ENCODE results near the gene LASP1NB.
A peak's percentile ranks its signal among the peaks of the same experiment; 100 is the strongest.
"Not testable (repeated sequence)": the region's sequence is repeated elsewhere in the genome, so short reads cannot be mapped to it uniquely, and the experiment has no call there.

LASP1NB gene

DNA sequence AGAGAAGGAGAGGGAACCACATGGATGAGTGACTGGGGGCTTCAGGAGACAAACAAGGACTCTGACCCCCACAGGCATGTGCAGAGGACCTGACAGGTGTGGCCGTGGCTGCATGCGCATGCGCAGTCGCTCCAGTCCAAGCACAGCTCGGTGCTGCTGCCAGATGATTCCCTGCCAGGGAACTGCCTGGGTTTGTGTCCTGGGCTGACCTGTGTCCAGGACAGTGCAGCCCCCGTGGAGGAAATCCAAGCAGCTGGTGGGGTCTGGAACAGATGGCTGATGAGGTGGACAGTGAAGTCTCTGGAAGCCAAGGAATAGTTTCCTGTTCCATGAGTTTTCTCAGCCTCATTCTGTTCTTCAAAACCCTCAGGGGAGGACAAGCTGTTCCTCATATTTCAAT is 28.2 kb upstream of the LASP1NB start:
- no peak for ATAC-seq

DNA sequence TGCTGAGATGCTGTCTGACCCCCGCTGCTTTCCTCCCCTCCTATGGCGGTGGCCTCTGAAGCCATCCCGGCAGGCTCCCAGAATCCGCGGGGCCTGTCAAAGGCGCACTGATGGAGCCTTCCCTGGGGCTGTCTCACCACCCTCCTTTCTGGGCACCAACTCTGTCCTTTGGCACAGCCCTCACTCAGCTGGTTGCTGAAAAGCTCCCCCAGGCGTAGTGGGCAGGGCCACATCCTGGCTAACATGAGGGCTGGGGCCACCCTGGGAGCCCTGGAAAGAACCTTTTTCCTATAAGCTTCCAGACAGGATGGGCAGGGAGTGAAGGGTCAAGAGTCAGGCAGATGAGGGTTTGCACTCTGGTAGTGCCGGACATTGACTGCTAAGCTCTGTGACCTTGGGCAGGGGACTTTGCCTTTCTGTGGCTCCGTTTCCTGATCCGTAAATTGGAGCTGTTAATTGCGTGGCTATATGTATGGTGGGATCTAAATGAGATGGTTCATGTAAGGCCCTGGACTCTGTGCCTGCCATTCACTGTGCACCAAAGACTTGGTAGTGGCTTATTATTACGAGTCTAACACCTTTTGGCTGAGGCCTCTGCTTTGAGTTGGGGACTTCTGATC is 27.6 kb upstream of the LASP1NB start:
- no peak for ATAC-seq

DNA sequence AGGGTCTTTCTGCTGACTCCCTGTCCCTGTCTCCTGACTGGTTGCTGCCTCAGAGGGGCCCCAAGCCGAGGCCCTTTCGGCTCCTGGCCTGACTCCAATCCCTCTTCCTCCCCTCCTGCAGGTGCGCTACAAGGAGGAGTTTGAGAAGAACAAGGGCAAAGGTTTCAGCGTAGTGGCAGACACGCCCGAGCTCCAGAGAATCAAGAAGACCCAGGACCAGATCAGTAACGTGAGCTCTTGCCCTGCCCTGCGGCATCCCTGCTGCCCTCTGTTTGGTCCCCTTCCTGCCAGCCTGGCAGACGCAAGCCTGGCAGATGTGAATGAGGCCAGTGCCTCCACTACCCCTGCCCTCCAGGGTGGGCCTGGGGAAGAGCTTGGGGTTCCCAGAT is 27.1 kb upstream of the LASP1NB start:
- ATAC-seq = peak; percentile 14 to 19

DNA sequence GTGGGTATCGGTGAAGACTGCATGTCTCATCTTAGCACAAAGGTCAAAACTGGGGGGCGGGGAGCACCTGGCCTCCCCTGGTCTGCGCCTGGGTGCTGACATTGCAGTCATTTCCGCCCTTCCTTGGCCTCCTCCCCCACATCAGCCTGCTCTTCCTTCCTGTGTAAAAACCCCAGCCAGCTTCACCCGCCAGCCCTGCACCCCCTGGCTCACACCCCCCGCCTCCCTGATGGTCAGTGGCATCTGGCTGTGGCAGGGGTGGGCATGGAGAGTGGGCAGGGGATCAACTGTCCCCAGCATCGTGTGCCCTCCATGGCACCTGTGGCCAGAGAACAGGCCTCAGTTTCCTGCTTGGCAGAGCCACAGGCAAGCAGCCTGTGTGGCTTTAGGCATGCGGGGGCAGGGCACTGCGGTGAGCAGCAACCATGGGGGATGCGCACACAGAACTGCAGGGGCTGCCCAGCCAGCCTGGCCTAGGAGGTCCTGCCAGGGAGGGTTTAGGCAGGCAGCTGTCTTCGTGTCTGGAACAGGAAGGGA is 26.5 kb upstream of the LASP1NB start:
- peak; percentile 94 to 96 for ATAC-seq

DNA sequence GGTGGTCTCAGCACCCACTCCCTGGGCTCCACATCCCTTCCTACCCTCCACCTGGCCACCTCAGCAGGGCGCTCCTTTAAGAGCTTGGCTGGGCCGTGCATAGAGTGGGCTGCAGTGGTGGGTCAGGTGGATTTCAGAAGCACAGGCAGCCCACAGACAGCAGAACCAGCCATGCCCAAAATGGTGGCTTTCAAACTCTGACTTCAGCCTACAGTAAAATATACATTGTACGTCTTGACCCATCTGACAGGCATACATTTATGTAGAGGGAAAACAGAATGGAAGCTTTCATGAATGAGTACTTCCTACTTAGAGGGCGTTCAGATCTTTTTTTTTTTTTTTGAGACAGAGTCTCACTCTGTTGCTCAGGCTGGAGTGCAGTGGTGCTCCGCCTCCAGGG is 26.0 kb upstream of the LASP1NB start:
- no peak for ATAC-seq

DNA sequence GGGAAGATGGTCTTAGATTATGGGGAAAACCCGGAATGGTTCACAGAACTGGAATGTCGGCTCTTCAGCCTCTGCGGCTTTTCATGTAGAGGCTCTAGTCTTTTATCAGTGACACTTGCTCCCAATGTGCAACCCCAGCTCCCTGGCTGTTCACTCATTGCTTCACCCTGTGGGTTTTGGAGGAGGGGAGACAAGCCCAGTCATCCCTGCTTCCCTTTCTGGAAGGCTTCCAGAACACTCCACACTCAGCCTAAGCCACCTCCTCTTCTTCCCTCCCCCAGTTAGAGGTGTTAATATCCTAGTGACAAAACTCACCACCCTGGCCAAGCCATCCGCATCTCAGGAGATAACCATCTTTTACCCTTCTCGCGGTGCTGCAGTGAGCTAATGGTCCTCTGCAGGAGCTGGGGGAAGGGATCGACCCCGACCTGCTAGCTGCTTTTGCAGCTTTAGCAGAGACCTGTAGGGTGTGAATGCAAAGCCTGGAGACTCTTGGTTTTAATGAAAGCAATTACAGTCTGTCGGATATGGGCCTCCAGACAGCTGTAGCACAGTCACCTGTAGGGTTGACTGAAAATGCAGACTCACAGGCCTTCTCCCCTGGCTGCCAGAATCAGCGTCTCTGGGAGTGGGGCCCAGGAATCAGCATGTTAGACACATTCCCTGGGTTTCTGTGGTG is 24.3 kb upstream of the LASP1NB start:
- no peak for ATAC-seq

DNA sequence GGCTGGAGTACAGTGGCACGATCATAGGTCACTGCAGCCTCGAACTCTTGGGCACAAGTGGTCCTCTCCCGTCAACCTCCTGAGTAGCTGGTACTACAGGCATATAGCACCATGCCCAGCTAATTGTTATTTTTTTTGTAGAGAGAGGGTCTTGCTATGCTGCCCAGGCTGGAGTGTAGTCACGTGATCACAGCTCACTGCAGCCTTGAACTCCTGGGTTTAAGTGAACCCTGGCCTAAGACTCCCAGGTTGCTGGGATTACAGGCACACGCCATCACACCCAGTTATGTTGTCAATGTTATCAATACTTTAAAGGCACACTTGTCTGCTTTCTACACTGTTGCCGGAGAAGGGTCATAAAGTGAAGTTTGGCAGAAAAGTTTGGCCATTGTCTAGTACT is 22.0 kb upstream of the LASP1NB start:
- ATAC-seq = no peak

DNA sequence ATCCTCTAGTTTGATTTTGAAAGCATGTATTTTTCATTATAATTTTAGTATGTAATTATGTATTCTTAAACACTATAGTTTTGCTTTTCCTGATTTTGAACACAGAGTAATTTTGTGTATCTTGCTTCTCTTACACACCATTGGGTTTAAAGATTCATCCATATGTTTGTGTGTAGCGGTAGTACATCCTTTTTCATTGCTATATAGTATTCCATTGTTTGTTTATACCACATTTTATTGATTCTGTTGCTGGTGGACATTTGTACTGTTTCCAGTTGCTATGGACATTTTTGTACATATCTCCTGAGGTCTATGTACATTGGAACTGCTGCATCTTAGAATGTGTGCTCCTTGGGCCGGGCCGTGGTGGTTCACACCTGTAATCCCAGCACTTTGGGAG is 20.5 kb upstream of the LASP1NB start:
- ATAC-seq = no peak

DNA sequence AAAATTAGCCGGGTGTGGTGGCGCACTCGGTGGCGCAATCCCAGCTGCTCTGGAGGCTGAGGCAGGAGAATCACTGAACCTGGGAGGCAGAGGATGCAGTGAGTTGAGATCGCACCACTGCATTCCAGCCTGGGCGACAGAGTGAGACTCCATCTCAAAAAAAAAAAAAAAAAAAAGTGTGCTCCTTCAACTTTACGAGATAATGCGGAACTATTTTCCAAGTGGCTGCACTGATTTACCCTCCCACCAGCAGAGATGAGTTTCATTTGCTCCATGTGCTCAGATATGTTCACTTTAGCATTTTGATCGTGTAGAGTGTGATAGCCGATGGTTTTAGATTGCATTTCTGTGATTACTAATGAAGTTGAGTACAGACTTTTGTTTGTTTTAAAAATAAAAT is 20.0 kb upstream of the LASP1NB start:
- ATAC-seq = no peak

DNA sequence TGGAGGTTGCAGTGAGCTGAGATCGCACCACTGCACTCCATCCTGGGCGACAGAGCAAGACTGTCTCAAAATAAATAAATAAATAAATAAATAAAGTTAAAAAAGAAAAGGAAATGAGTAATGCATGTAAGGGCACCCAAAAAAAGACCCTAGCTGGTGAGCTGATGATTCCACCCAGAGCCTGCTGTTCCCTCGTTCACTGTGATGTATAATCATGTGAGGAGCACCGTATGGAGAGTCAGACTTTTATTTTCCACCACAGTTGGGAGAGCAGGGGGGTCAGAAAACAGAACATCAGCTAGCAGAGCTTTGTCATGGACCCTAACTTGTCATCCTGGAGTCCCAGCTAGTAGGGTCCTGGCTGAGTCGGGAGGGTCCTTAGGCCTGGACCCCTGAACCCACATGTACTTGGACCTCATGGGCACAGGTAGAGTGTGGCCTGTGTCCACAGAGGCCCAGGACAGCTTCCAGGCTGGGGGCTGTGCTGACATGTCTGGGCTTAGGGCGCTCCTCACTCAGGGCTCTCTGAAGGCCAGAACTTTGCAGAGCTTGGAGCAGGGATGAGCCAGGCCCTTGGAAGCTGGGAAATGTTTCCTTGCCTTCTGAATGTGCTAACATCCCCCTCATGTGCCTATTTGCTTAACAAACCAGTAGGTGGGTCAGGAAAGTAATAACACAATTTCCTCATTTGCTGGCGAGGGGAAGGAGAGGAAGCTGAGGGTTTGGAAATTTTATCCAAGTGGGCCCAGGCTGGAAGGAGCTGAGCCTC is 18.8 kb upstream of the LASP1NB start:
- ATAC-seq = no peak

DNA sequence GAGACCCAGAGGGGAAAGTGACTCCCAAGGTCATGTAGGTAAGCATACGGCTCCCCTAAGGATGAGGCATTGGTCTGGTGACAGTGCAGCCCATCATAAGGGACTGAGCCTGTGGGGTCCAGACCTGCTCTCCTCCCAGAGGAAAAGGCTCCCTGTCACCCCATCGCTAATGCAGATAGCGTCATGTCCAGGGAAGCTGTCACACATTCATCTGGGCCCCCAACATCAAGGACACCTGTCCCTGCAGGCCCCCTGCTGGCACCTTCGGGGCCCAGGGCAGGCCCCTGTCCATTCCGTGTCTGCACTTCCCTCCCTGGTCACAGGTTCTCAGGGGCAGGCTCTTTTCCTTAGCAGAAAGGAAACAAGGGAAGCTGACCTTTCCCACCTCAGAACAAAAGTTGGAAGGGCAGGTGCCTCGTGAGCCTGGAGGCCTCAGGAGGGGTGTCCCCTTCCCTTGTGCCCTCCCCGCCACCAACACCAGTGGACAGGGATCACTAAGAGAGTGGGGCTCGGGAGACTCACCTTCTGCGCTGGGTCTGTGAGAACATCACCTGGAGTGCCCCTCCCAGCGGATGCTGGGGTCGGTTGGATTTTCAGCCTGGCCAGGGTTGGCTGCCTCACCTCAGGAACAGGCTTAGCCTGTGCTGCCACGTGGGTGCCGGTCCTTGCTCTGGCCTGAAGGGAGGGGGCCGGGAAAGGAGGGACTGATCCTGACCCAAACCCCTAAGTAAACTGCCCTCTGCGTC is 17.3 kb upstream of the LASP1NB start:
- ATAC-seq = no peak

DNA sequence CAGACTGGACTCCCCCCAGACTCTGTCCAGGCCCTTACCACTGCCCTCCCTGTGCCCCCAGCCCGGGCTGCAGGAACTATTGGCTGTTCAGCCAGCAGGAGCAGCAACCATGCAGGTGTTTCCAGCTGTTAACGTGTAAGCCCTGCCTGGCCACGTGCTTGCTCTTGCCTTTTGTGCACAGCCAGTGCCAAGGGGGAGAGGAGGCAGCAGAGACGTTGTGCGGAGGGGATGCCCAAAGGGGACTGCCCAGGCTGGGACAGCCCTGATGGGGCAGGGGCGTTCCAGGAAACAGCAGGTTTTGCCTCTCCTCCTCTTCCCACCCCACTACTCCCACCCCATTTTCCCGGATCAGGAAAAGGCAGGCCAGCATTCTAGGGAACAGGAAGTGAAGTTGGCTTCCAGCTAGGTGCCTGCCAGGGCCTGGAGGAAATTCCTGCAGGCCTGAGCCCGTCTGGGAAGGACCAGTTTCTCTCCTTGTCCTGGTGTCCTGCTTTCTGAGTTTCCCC is 16.7 kb upstream of the LASP1NB start:
- peak; percentile 21 to 53 for ATAC-seq

DNA sequence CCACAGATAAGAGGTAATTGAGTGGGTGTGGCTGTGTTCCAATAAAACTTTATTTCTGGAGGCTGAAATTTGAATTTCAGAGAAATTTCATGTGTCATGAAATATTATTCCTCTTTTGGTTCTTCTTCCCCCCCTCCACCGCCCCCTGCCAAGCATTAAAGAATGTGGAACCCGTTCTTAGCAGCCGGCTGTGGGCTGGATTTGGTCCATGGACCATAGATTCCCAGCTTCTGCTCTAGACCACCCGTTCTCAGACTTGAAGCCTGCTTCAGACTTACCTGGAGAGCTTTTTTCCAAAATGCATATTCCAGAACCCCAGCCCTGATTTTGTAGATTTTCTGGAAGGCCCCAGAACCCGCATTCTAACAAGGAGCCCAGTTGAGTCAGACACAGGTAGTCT is 15.1 kb upstream of the LASP1NB start:
- no peak for ATAC-seq

DNA sequence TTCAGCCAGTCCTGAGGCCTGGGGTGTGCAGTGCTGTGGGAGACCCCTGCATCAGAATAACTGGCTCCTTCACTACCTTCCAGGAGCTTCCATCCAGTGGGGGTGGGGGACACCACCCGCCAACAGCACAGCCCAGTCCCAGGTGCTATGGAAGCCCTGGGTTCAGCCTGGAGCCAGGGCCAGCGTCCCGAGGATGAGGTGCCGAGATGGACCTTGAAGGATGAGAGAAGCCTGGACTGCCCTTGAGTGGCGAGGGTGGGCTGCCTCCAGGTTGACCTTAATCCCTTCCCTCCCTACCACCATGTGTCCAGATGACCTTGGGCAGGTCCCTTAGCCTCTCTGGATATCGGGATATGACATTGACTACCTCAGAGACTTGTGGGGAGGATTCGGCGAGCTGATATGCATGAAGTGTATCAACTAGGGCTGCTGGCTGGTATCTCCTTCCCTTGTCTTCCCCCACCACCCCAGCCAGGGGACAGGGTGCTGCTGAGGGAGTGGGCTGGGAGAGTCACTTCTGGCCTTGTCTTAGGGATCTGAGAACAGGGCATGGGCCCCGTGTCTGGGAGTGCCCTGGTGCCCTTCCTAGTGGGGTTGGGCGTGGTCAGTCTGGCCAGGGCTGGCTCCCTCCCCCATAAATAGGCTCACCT is 14.2 kb upstream of the LASP1NB start:
- ATAC-seq = no peak

DNA sequence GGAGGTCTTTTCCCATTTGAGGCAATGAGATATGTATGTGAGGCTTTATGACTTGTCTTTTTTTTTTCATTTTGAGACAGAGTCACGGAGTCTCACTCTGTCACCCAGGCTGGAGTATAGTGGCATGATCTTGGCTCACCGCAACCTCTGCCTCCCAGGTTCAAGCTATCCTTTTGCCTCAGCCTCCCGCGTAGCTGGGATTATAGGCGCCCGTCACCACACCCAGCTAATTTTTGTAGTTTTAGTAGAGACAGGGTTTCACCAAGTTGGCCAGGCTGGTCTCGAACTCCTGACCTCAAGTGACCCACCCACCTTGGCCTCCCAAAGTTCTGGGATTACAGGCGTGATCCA is 13.7 kb upstream of the LASP1NB start:
- ATAC-seq = not testable (repeated sequence)

DNA sequence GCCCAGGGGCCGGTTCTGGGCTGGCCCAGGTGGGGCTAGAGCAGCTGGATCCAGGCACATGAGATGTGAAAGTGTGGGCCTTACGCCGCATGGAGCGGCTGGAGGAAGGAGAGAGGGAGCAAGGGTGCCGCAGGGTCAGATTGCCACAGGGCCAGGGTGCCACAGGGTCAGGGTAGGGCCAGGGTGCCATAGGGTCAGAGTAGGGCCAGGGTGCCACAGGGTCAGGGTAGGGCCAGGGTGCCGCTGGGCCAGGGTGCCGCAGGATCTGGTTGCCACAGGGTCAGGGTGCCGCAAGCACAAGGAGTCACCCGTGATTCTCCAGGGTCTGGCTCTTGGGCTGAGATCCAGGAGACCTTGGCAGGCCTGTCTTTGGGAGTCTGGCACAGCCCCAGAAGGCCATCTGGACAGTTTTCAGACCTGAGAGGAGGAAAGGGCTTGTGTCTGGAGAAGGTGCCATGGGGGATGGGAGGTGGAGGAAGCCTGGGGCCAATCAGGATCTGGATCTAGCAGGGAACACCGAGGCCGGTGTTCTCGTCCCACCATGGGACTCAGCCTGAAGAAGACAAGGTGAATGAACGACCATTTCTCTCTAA is 13.1 kb upstream of the LASP1NB start:
- ATAC-seq = no peak

DNA sequence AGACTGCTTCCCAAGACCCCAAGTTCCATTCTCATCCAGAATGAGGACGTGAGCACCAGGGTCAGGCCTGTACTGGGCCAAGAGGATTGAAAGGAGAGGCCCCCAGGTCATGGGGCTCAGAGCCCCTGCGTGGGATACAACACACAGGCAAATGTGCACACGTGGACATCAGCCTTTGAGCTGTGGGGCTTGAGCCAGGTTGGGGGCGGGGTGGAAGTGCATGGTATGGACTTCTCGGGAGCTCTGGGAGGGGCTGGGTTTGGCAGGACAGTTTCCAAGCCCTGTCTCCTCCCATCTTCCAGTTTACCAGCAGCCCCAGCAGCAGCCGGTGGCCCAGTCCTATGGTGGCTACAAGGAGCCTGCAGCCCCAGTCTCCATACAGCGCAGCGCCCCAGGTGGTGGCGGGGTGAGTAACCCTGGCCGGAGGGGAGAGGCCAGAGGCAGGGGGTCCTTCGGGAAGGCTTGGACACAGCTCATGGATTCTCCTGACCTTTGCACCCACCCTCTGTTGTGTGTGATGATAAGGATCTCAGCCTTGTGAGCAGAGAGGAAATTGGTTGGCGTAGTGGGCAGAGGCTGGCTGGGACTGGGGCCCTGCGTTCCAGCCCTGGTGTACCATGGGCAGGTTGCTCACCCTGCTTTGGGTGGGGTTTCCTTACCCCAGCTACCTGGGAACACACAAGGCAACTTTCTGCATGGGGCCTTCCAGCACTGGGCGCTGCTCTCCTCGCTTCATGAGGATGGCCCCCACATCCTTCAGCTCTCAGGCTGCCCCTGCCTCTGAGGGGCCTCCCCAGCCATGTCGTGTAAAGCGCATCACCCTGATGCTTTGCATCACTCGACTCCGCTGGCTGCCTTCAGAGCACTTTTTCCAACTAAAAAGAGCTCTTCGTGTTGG is 10.4 kb upstream of the LASP1NB start:
- ATAC-seq = no peak

DNA sequence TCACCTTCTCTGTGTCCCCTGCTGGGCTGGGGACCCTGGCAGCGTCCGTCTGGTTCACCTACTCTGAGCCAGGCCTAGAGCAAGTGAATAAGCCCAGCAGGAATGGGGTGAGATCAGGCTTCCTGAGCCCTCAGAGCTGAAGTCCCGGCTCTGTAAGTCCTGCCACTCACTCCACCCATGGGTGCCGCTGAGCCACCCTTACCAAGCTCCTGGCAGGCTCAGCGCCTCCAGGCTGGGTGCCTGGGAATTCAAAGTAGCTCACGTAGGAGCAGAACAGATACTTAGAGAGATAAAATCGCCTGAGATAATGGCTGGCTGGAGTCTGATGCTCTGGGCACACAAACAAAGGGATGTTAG is 9.8 kb upstream of the LASP1NB start:
- no peak for ATAC-seq

DNA sequence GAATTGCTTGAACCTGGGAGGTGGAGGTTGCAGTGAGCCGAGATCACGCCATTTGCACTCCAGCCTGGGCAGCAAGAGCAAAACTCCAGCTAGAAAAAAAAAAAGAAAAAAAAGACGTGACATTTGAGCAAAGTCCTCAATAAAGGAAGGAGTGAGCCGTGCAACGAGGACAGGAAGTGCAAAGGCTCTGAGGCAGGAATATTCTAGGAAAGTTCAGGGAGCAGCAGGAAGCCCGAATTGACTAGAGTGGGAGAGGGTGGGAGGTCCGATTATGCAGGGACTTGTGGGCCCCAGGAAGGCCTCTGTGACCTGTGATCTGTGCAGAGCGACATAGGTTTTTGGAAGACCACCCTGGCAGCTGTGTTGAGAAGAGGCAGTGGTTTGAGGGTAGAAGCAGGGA is 8.6 kb upstream of the LASP1NB start:
- no peak for ATAC-seq

DNA sequence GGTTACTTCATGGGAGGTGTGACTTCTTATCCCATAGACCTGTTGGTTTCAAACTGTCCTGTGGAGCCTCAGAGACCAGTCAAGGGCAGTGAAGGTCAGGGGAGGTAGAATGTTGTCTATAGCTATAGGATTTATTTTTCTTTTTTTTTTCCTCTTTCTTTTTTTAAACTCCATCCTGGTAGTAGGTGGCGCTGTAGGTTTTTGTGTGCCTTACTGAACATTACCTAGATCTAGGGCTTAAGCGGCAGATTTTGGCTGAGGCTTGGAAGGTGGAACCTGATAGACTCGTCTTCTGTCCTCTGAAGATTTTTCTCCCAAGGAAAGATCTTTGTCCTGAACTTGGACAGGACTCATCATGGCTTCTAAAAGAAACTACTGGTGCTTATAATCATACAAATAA is 8.2 kb upstream of the LASP1NB start:
- no peak for ATAC-seq
